Right kidney (tissue), 1 donor: ENCODE measurements around the gene SPACA9.
A peak's percentile ranks its signal among the peaks of the same experiment; 100 is the strongest.

Source experiments
- DNase-seq: peaks from one replicate; pipeline ENCODE4 v3.0.0-alpha.2; 2016

The SPACA9 gene

DNA sequence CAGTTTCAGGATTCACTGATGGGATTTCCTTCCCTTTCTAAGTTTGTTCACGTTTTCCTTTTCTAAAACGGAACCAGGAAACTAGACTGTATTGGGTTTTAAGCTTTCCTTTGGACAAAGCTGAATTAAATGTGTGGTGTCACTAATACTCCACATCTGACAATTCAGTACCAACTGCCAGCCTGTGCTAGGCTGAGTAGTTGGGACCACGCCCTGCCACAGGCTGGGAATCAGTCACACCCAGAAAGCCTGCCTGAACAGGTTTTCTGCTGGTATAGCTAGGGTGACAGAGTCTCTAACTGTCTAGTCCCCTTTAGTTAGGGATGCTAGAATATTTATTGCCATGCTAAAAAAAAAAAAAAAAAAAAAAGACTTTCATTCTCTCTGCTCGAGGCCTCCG, 15.6 kb downstream of the SPACA9 start:
- DNase-seq: no peak

DNA sequence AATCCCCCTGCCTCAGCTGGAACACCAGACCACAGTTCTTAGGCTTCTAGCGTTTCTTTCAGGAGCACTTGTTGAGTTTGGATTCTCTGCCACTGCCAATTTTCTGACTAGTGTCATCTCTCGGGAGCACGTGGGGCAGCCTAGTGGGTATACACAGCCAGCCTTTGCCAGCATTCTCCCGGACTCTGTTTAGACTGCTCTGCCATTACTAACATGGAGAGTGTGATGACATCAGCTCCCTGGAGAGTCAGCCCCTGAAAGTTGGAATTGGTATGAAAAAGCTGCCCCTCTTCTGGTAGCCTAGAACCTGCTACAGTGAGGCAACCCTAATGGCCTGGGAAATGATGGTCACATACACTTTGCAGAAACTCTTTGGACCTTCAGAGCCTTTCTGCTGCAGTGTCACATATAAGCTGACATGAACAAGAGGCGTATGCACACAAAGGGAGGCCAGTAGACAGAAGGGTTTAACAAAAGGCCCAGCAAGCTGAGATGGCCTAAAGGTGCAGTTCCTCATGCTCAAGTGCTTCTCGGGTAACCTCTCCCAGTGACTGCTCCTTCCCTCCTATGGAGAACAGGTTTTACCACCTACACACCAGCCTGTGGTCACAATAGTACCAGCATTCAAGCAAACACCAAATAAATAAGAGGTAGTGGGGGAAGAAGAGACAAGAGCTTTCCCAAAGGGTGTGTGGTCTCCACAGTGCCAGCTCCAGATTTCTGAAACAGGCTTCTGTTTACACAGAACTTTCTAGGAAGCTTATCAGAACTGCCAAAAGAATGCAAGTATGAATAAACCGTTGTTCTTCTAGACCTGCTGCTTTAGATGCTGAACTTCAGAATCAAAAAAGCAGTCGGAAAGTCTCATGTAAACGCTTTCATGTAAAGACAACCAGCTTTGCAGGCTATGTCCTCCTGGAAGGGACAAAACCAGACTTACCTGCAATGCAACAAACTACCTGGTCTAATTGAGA, 16.5 kb downstream of the SPACA9 start:
- no peak for DNase-seq

DNA sequence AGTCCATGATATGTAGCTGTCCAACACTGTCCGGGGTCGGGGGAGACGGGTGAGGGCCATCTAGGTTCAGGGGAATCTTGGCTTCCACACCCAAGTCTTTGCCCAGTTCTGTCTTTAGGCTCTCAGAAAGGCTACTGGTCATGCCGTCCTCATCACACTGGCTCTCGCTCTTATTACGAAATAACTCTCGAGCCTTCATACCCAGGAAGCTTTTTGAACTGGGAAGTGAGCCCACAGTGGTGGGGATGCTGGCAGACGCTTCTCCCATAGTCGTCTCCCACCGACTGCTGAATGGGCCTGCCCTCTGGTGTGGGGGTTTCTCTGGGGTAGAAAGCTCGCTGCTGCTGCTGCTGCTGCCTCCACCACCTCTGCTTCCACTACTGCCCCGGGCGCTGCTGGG, 17.6 kb downstream of the SPACA9 start:
- DNase-seq: no peak

DNA sequence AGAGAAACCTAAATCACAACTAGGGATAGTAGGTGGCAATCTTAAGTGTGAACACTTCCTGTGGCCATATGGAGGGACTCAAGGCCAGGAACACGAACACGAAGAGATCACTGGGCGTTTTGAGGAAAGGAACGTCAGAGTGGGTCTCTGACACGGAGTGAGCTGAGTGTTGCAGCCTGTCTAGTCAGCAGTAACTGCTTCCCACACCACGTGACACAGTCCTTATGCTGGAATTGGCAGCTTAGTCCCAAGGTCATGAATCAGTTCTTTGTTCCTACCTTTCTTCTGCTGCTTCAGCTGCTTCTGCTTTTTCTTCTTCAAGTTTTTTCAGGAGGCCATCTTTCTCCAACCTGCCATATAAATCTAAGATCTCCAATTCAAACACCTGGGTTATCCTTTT, 18.2 kb downstream of the SPACA9 start:
- DNase-seq: no peak

DNA sequence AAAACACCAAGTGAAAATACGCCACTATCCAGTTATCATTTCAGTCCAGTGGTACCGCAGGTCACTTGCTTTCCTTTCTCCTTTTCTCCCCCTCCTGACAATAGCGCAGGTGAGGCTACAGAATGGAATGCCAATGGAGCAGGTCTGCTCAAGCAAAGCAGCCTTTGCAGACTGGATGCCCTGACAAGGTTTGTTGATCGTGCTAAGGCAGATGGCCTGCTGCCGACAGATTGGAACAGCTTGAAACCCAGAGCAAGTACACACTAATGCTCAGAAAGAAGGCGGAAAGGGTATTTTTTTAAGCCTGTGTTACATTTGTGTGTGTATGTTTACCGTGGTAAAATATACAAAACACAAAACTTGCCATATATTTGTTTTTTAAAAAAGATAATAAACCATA, 19.4 kb downstream of the SPACA9 start:
- no peak for DNase-seq

DNA sequence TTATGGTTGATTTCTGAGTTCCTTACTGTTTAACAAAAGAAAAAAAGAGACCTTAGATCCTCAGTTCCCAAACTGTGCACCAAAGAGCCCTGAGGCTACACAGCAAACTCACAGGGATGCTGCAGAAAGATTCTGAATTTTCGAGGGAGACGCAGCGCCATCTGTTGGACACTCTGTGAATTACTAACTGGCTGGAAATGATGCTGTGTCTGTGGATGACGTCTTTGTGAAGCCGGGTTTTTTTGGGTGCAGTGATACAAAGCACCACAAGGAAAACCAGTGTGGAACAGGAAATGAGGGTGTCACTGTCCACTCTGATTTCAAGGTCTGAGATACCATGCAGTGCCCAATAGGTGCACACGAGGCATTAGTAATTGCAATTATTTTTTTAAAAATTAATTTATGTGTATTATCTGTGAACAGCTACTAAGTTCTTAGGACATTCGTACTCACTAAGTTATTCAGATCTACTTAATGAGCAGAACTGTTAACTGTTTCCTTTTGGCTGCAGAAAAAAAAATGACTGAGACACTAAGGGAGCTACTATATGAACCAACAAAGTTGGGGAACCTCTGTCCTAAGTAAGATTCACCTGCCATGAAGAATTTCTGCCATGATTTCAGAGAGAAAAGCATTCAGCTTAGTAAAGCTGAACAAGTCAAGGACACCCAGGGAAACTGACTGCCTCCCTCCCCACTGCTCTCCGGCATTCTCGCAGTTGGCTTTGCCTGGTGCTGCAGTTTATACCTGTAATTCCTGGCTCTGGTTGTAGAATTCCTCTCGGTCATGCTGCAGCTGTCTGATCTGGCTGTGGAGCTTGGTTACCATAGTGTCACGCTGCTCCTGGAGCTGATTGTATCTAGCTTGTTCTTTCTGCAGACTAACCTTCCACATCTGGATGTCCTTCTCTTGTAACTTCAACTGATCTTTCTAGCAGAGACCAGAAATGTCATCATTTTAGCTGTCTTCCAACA, 23.4 kb downstream of the SPACA9 start:
- peak; percentile 25 for DNase-seq

DNA sequence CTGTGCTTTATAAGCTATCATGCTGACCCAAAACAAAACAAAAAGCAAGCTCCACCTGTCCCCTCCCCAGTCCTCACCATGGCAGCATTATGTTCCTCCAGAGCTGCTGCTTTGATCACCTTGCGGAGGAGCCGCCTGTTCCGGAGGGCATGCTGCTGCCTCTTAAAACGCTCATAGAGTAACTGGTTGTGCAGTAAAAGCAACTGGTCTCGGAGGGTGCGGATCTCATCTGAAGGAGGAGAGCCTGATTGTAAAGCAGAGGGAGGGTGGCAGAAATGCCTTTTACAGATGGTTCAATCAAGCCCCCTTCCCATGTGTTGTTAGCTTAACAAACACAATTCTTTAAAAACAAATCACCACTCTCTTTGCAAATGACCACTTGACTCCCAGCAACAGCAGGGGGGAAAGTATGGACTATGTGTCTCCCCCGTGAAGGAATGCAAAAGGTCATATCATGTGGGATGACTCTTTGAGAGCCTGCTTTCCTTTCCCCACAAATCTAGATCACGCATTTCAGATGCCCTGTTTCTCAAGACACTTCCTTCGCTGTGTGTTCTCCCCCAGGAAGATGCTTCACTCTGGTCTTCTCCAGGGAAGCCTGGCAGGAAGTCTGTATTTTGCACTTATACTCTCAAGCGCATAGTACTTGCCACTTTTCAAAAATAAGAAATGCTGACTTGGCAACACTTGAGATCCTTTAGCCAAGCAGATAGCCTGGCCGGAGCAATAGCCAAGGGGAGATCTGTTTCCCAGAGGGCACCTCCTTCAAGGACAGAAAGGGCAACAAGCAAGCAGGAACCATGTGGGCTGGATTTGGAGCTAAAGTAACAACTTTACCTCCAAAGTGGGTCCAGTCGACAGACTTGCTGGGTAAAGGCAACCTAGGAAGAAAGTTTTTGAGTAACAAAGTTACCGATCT, 25.1 kb downstream of the SPACA9 start:
- DNase-seq: no peak

DNA sequence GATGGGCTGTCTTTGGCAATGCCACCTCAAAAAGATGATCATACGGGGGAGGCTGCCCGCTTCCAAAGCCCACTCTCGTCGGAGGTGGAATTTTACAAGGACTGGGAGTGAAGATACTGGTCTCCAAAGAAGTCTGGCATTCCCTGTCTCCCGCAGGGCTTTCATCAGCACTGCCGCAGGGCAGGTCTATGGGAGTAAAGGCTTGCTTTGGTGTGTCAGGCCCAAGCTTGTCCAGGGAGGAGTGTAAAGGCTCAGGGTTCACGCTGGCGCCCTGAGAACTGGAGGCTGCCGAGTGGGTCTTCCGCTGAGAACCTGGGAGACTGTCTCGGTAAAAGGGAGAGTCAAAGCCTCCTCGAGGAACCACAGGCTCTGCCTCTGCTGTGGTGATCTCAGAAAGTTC, 27.0 kb downstream of the SPACA9 start:
- no peak for DNase-seq

DNA sequence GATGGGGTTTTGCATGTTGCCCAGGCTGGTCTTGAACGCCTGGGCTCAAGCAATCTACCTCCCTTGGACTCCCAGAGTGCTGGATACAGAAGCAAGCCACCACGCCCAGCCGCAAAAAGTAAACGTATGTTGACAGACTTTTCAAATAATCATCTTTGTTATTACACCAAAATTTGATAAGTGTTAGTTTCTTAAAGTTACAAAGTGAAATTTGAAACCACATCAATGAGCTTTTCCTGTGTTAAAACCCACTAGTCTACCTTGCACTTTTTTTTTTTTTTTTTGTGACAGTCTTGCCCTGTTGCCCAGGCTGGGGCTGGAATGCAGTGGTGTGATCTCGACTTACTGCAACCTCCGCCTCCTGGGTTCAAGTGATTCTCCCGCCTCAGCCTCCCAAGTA, 29.9 kb downstream of the SPACA9 start:
- DNase-seq: no peak

DNA sequence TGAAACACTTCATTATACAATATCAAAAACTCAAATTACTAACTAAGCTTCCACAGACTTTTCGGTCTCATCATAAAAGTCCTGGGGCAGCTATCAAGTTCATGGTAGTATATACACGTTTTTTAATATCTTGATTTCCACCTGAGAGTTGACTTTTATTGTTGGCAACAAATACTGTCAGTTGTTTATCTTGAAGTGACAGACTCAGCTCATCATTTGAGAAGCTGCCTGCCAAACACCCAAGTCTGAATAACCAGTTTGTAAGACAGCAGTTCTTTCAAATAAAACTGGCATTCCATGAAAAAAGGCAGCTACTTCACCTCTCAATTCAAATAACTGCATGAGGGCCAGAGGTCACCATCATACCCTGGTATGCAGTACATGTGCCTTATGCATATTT, 30.6 kb downstream of the SPACA9 start:
- DNase-seq: no peak

DNA sequence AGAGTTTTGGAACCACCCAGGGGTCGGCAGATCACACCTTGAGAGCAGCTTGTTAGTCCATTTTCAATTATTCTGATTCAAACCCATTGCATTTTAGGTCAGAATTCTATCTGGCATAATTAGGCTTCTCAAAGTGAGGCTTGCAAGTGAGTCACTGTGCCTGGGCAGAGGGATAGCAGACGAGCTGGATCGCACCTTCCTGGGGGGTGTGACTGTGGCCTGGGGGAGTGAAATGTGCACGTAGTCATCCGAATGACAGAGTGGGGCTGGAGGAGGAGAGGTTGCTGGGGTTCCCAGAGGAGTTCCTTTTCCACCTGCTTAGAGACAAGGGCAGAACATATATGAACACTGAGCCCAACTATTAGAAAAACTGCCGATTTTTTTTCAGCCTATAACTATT, 31.7 kb downstream of the SPACA9 start:
- DNase-seq: no peak

DNA sequence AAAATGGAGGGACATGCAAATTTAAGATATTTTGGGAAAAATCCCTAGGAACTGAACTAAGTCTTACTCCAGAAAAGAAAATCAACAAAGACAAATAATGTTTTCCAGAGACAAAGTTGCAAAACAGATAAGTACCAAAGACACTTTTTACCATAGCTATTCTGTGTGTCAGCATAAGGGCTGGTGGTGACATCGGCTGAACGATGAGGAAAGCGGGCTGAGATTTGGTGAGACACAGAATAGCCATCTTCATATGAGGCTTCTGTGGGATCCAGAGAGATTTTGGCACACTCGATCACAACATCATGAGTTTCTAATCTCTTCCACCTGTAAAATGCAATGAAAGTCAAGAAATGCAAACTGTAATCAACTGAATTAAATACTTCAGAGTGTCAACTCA, 33.4 kb downstream of the SPACA9 start:
- DNase-seq: no peak

DNA sequence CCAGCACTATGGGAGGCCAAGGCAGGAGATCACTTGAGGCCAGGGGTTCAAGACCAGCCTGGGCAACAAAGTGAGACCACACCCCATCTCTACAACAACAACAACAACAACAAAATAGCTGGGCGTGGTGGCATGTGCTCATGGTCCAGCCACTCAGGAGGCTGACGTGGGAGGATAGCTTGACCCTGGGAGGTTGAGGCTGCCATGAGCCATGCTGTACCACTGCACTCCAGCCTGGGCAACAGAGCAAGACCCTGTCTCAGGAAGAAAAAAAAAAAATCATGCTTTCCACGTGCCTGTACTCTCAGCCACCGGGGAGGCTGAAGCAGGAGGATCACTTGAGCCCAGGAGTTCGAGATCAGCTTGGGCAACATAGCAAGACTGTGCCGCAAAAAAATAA, 36.2 kb downstream of the SPACA9 start:
- DNase-seq: no peak

DNA sequence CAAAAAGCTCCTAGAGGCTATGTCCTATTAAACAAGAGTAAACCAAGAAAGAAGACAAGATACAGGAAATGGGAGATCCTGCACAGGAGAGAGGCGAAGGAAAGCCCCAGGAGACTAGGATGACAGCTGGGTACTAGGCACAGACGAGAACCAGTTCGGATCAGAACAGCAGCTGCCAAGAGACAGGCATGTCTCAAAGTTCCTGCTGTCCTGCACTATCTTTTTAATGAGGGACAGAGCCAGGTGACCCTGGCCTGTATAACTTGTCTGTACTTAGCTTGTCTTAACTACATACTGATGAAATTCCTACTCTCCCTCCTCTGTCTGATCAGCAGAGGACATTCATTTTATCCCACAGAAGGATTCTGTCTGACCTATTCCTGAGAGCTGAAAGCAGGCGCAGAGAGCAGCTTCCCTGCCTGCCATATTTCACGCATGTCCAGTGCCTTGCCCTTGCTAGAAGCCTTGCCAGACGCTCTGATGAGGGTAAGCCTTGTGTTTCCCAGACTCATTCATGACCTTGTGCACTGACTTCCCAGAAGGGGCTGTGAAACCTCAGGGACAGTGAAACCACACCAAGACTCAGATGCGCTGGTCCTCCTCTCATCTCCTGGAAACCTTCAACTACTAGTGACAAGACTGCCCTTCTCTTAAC, 41.0 kb downstream of the SPACA9 start:
- DNase-seq: no peak

DNA sequence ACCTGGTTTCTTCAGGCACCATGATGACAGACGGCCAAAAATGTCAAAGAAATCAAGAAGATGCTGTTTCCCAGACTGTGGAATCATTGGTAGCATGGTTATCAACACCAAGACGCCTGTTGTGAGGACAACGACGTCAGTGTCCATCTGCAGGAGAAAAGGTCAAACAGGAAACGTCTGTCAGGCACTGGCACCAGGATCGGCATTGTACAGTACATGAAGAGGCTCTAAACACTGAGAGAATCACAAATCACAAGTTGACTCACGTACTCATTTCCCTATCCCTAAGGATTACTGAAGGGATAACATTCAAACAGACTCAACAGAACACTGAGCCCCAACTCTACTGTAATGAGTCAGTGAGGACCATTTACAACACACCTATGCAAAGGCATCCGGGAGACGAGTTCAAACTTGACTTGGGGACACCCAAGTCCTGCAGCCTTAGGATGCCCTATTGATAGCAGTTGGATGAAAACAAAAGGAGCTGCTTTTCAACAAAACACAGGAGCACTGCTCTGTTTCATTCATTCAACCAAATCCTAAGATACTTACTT, 44.7 kb downstream of the SPACA9 start:
- DNase-seq: no peak

DNA sequence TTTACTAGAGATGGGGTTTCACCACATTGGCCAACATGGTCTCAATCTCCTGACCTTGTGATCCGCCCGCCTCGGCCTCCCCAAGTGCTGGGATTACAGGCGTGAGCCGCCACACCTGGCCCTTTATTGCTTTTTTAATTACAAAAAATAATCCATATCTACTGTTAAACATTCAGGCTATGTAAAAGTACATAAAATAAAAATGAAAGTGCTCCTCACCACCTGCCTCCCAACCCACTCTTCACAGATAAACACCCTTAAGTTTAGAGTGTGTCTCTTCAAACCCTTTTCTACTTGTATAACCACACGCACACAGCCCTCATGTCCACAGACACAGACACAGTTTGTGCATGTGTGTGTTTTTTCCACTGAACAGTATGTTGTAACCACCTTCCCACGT, 49.0 kb downstream of the SPACA9 start:
- DNase-seq: no peak

DNA sequence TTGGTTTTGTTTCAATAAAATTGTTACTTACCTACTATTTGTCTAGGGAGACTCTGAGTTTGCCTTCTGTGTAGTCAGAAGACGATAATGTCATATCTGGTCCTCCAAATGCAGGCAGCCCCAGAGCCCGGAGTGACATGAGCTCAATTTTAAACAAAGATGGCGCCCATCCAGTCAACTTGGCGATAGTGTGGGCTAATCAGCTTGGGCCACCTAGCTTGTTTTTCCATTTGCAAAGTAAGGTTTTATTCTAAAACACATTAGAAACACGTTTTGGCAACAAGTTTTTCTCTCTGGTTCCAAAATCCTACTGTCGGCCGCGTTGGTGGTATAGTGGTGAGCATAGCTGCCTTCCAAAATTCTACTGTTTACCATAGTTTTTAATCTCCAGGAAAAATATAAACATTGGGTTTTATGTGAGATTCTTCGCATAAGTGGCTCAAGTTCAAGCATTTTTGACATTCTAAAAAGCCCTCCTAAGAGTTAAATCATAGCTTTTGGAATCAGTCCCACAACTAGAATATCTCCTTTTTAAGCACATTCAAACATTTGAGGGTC, 52.6 kb downstream of the SPACA9 start:
- no peak for DNase-seq

DNA sequence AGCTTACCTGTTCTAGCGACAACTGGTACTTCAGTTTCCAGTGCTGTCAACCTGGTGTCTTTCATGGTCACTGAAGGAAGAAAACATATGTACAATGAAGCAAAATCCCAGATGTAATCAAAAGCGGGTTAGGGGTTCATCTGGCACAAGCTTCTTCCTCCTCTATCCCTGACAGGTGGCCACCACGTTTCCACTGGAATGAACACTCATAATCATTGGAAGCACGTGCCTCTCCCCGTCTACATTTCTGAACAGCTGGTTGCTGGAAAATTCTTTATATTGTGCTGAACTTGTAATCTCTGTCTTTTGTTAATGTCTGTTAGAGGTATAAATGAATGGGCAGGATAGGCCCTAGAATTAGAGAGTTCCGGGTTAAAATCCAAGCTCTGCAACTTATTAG, 56.3 kb downstream of the SPACA9 start:
- no peak for DNase-seq

DNA sequence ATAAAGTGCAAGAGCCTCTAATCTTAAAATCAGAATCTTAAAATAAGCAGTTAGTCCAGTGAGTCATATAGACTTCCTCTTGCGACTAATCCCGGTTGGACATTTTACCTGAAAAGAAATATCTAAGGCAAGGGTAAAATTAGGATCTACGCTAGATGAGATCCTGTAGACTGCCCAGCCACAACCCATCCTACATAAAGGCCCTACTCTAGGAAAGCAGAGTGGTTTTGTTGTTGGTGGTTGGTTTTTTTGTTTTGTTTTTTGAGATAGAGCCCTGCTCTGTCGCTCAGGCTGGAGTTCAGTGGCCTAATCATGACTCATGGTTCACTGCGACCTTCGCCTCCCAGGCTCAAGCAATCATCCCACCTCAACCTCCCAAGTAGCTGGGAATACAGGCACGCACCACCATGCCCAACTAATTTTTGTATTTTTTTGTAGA, 58.8 kb downstream of the SPACA9 start:
- DNase-seq: no peak

DNA sequence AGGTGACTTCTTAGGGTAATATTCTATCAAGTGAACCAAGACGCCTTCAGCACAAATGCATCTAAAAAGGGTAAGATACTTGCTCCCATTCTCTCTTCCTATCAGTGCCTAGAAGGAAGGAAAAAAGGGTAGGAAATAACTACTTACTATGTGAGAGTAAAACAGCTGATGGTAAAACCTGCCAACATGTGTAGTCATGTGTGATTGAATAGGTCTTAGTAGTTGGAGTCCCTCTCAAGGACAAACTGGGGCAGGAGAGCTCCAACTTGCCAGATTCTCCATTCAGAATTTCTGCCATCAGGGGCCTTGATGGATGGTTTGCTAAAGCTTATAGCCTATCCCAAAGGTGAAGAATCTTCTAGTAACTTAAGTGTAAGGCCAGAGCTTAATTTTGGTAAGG, 60.5 kb downstream of the SPACA9 start:
- no peak for DNase-seq
